PC-9 (cell line): ENCODE data around the gene PUS7. TPM values are rescaled to one million over a fixed set of nuclear protein-coding genes. Genes with fewer than 3 reads are reported as not detected.
A peak's percentile ranks its signal among the peaks of the same experiment; 100 is the strongest.
"Not testable (repeated sequence)": the region's sequence is repeated elsewhere in the genome, so short reads cannot be mapped to it uniquely, and the experiment has no call there.

Experiments
- BruUV-seq: library from RNA; stranded (reverse); fragments of 400-500 nt; replicated peaks from 2 replicates; lab custom pipeline; 2021; lab: Mats Ljungman, UMichigan
- CTCF ChIA-PET: fragments of 300-600 bp; sonication (Branson Sonifier 250); formaldehyde crosslinking; loops from one replicate; lab custom pipeline; 2022; ENCODE audit warnings: antibody characterized with exemption; lab: Charles Lee
- POLR2A ChIA-PET: fragments of 300-600 bp; sonication (Branson Sonifier 250); formaldehyde crosslinking; loops from one replicate; lab custom pipeline; 2022; ENCODE audit warnings: antibody characterized with exemption; ENCODE audit not compliant: unreplicated experiment; lab: Charles Lee
- DNase-seq, 2 experiments: peaks; one replicate each; pipeline versions ENCODE4 v3.0.0 to v3.0.0-alpha.2; 2015 to 2022; ENCODE audit warnings: mixed read lengths in 1 of 2
- H2AFZ ChIP-seq: fragments of 200-600 bp; sonication (generic); 2 replicates; pipeline ENCODE4 v1.8.1; 2017; ENCODE audit warnings: antibody characterized with exemption
- H3F3A ChIP-seq: fragments of 200-600 bp; sonication (generic); 2 replicates; pipeline ENCODE4 v1.8.1; 2017; ENCODE audit warnings: antibody characterized with exemption, mild to moderate bottlenecking, low read depth; ENCODE audit not compliant: insufficient read depth
- H3K27ac ChIP-seq: fragments of 200-600 bp; sonication (generic); 2 replicates; pipeline ENCODE4 v1.6.1; 2016; ENCODE audit warnings: mixed run types
- H3K27me3 ChIP-seq: fragments of 200-600 bp; sonication (generic); 2 replicates; pipeline ENCODE4 v1.6.1; 2016; ENCODE audit warnings: low read depth, mixed run types; ENCODE audit not compliant: insufficient read depth
- H3K36me3 ChIP-seq: fragments of 200-600 bp; sonication (generic); 2 replicates; pipeline ENCODE4 v1.6.1; 2016; ENCODE audit warnings: low read depth, mixed run types
- H3K4me1 ChIP-seq: fragments of 200-600 bp; sonication (generic); replicated peaks from 2 replicates; pipeline ENCODE4 v1.6.1; 2016; ENCODE audit warnings: mixed run types; ENCODE audit not compliant: insufficient read depth
- H3K4me2 ChIP-seq: fragments of 200-600 bp; sonication (generic); 2 replicates; pipeline ENCODE4 v1.6.1; 2017; ENCODE audit warnings: mixed run types
- H3K4me3 ChIP-seq: fragments of 200-600 bp; sonication (generic); 2 replicates; pipeline ENCODE4 v1.6.1; 2016; ENCODE audit warnings: mixed run types
- H3K79me2 ChIP-seq: fragments of 200-600 bp; sonication (generic); 2 replicates; pipeline ENCODE4 v1.6.1; 2017; ENCODE audit warnings: low read depth, mixed run types
- H3K9me2 ChIP-seq: fragments of 200-600 bp; sonication (generic); 2 replicates; pipeline ENCODE4 v1.8.1; 2017; ENCODE audit warnings: mild to moderate bottlenecking; ENCODE audit not compliant: insufficient read depth
- H3K9me3 ChIP-seq: fragments of 200-600 bp; sonication (generic); 2 replicates; pipeline ENCODE4 v1.8.1; 2016; ENCODE audit warnings: low read depth; ENCODE audit not compliant: insufficient read depth
- H4K20me1 ChIP-seq: fragments of 200-600 bp; sonication (generic); 2 replicates; pipeline ENCODE4 v1.8.1; 2017; ENCODE audit not compliant: insufficient read depth
- EZH2 ChIP-seq: fragments of 200-600 bp; sonication (generic); IDR thresholded peaks from 2 replicates; pipeline ENCODE4 v1.8.0; 2017; ENCODE audit warnings: antibody characterized with exemption, low read depth
- intact Hi-C: fragments of 100-400 bp; cut with micrococcal nuclease; formaldehyde crosslinking; loops from one replicate; pipeline ENCODE4 v1.10.0; 2022; ENCODE audit not compliant: unreplicated experiment
- total RNA-seq: library from RNA; stranded (reverse); gene quantifications from 2 replicates; pipeline ENCODE4 v1.2.3, GENCODE V29; 2021
- TF ChIP-seq, protein P1 (sequence below): fragments of 200-600 bp; sonication (generic); conservative IDR thresholded peaks from 2 replicates; pipeline ENCODE4 v1.6.1; 2017; ENCODE audit warnings: mixed run types, antibody characterized with exemption, mild to moderate bottlenecking, moderate library complexity

The PUS7 gene
- total RNA-seq, 1 experiment from 2014 or later: 25.0 TPM

DNA sequence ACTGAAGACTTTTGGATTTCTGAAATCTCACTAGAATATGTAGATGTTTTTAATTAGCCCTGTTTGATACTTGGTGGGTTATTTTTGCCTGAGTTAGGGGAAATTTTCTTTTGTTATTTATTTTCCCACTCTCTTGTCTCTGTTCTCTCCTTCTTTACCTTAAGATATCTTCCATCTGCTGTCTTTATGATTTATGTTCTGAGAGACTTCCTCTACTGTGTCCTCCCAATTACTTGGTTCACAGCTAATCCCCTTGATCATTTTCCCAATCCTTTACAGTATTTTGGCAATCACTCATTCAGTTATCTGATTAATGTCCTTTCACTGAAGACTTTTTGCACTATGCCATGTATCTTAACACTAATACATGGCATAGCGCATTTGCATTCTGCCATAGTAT, 83.8 kb downstream of the PUS7 start:
- Histone ChIP-seq H3K4me3 (no peak overlapping the region), H3K36me3 (no peaks in the 10 kb centered on the region), H3K4me1 (peaks cover 22% of the 10 kb centered on the region), H2AFZ (0 out of 2 replicates have a peak overlapping the region, but pooled peaks have one; percentile 77), H4K20me1 (no peaks in the 10 kb centered on the region), H3K9me3 (no peaks in the 10 kb centered on the region), H3K79me2 (no peaks in the 10 kb centered on the region), H3F3A (peaks cover 21% of the 10 kb centered on the region; the same call in 1 of the 2 replicates), H3K27ac (peak overlapping the region; percentile 82), H3K4me2 (peak overlapping the region; percentile 75), H3K9me2 (no peaks in the 10 kb centered on the region), H3K27me3 (no peaks in the 10 kb centered on the region)
- no TSS peak for BruUV-seq
- CTCF ChIA-PET: interaction anchor here (1.3 kb wide), 1 partner anchor 16 kb away, joined by 3 read pairs; no protein-coding TSS in a partner anchor
- no peak for DNase-seq
- TF ChIP-seq EZH2: no peak
- TF ChIP-seq, protein P1, sequence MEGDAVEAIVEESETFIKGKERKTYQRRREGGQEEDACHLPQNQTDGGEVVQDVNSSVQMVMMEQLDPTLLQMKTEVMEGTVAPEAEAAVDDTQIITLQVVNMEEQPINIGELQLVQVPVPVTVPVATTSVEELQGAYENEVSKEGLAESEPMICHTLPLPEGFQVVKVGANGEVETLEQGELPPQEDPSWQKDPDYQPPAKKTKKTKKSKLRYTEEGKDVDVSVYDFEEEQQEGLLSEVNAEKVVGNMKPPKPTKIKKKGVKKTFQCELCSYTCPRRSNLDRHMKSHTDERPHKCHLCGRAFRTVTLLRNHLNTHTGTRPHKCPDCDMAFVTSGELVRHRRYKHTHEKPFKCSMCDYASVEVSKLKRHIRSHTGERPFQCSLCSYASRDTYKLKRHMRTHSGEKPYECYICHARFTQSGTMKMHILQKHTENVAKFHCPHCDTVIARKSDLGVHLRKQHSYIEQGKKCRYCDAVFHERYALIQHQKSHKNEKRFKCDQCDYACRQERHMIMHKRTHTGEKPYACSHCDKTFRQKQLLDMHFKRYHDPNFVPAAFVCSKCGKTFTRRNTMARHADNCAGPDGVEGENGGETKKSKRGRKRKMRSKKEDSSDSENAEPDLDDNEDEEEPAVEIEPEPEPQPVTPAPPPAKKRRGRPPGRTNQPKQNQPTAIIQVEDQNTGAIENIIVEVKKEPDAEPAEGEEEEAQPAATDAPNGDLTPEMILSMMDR: no peak
- intact Hi-C loops: loop anchor here (2.0 kb wide), 1 partner anchor 425 kb away; no protein-coding TSS in a partner anchor
- POLR2A ChIA-PET: interaction anchor here (0.5 to 0.6 kb wide), 2 partner anchors 170 to 494 kb away, joined by 3 to 4 read pairs; no protein-coding TSS in a partner anchor

DNA sequence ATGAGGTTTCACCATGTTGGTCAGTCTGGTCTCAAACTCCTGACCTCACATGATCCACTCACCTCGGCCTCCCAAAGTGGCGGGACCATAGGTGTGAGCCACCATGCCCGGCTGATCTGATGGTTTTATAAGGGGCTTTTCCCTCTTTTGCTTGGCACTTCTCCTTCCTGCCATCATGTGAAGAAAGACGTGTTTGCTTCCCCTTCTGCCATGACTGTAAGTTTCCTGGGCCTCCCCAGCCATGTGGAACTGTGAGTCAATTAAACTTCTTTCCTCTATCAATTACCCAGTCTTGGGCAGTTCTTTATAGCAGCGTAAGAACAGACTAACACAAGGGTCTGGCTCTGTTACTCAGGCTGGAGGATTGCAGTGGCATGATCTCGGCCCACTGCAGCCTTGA, 84.7 kb downstream of the PUS7 start:
- not testable (repeated sequence) for H3K27ac ChIP-seq

DNA sequence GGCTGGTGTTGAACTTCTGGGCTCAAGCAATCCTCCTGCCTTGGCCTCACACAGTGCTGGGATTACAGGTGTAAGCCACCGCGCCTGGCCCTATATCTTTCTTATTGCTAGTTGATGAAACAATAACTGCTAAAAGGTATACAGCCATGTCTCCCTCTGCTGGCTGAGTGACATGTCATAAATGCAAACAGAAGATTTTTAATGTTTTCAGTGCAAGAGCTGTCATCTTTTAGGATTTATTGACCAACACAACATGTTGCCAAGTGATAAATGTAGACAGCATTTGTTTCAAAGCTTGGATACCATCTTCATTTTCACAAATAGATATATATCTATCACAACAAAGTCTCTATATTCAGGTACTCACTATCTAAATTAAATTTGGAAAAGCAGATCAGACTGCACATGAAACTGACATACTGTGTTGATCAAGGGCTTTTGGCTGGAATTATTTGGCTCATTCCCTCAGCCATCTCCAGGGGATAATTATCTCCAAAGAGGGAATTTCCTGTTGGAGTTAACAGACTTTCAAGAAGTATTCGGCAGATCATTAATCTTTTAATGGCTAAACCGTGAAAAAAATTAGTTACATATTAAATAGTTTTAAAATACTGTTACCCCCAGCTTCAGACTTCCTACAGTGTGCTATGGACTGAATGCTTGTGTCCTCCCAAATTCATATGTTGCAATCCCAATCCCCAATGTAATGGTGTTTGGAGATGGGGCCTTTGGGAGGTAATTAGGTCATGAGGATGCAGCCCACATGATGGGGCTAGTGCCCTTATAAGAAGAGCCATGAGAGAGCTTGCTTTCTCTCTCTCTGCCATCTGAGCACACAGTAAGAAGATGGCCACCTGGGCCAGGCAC, 92.1 kb downstream of the PUS7 start:
- intact Hi-C loops: loop anchor here (2.0 kb wide), 3 partner anchors 449 to 613 kb away; no protein-coding TSS in a partner anchor
- no peaks in the 10 kb centered on the region for H3K9me3 ChIP-seq
- ChIA-PET CTCF (interaction anchor here (0.6 to 1.1 kb wide), 7 partner anchors 33 to 545 kb away, joined by 3 to 4 read pairs (median 3); partner anchors contain the start of gene RINT1), POLR2A (interaction anchor here (0.6 kb wide), 3 partner anchors 22 to 188 kb away, joined by 3 to 14 read pairs (median 4); no protein-coding TSS in a partner anchor)
- H2AFZ ChIP-seq: no peak overlapping the region
- H3K4me1 ChIP-seq: no peaks in the 10 kb centered on the region
- H3K79me2 ChIP-seq: no peaks in the 10 kb centered on the region
- H3K27ac ChIP-seq: no peak overlapping the region
- H3K27me3 ChIP-seq: no peaks in the 10 kb centered on the region
- BruUV-seq: no TSS peak
- H3K4me2 ChIP-seq: no peak overlapping the region
- no peaks in the 10 kb centered on the region for H3K36me3 ChIP-seq
- no peaks in the 10 kb centered on the region for H3K9me2 ChIP-seq
- DNase-seq: peak; percentile 39 to 45
- no peak overlapping the region for H3K4me3 ChIP-seq
- no peak for TF ChIP-seq EZH2
- TF ChIP-seq, protein P1: peak; percentile 70
- H4K20me1 ChIP-seq: no peaks in the 10 kb centered on the region
- no peaks in the 10 kb centered on the region for H3F3A ChIP-seq

More for the DNA sequence above, 84.7 kb downstream of the PUS7 start:
- H3K4me3 ChIP-seq, H3K4me2 ChIP-seq, POLR2A ChIA-PET, intact Hi-C loops, H3K27me3 ChIP-seq, DNase-seq, H3K79me2 ChIP-seq, H4K20me1 ChIP-seq, H3K9me2 ChIP-seq, BruUV-seq, H3K9me3 ChIP-seq, H3K36me3 ChIP-seq, H2AFZ ChIP-seq: not testable (repeated sequence)
- peaks cover 22% of the 10 kb centered on the region for H3K4me1 ChIP-seq
- CTCF ChIA-PET: interaction anchor here (0.7 kb wide), 1 partner anchor 85 kb away, joined by 6 read pairs; the partner anchor contains the start of gene PUS7
- peaks cover 21% of the 10 kb centered on the region; the same call in 1 of the 2 replicates for H3F3A ChIP-seq
